ENCODE results near the gene TMEM134. TPM values are rescaled to one million over a fixed set of nuclear protein-coding genes. Genes with fewer than 3 reads are reported as not detected.
A peak's percentile ranks its signal among the peaks of the same experiment; 100 is the strongest.

The TMEM134 gene
- total RNA-seq, 1 experiment from 2014 or later: 99.7 TPM

DNA sequence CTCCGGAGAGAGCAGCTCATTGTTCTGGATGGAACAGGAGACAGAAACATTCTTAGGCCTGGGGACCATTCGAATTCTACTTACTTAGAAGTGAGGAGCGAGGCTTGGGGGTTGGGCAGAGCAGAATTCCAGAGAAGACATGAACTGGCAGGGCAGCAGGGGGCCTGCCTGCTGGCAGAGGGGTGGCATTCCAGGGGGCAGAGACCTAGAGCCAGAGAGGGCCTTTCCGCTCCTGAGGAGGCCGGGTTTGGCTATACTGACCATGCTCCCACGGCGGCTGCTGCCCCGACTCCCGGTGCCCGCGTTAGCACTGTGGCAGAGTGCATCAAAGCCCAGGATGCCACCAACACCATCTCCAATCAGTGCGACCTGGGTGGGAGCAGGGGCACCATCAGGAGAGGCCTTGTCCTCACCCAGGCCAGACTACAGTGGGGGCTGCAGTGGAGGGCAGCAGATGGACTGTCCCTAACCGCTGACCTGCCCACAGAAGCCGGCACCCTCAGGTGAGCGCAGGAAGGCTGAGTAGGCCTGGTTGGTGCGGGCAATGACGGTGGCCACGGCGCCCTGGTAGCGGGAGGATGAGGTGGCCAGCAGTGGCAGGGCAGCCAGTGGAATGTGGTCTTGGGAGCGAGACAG lies 28.7 kb upstream of the TMEM134 start:
- peaks cover 8% of the 10 kb centered on the region for H3K79me2 ChIP-seq (ENCODE audit: low read length)
- H3K27me3 ChIP-seq (ENCODE audit: low read length): no peaks in the 10 kb centered on the region
- H3K4me2 ChIP-seq (ENCODE audit: low read depth, low read length, poor library complexity, severe bottlenecking): no peak overlapping the region
- no peaks in the 10 kb centered on the region for H3K9me2 ChIP-seq (replicated peaks; ENCODE audit: insufficient read depth, low read length)
- H4K20me1 ChIP-seq (ENCODE audit: insufficient read depth, low read depth, low read length): peaks cover 9% of the 10 kb centered on the region; the same call in 1 of the 2 replicates
- no peak overlapping the region for H2AFZ ChIP-seq (ENCODE audit: low read length)
- H3K9ac ChIP-seq (ENCODE audit: low read length): no peak overlapping the region
- no peak overlapping the region for H3K4me3 ChIP-seq (ENCODE audit: low read length)
- no peaks in the 10 kb centered on the region for H3K9me3 ChIP-seq (ENCODE audit: low read length)
- no peaks in the 10 kb centered on the region for H3K4me1 ChIP-seq (ENCODE audit: low read length)
- peaks cover 27% of the 10 kb centered on the region for H3K36me3 ChIP-seq (ENCODE audit: insufficient read depth, low read length)
- DNase-seq: no peak
- H3K27ac ChIP-seq (ENCODE audit: low read length): no peak overlapping the region

DNA sequence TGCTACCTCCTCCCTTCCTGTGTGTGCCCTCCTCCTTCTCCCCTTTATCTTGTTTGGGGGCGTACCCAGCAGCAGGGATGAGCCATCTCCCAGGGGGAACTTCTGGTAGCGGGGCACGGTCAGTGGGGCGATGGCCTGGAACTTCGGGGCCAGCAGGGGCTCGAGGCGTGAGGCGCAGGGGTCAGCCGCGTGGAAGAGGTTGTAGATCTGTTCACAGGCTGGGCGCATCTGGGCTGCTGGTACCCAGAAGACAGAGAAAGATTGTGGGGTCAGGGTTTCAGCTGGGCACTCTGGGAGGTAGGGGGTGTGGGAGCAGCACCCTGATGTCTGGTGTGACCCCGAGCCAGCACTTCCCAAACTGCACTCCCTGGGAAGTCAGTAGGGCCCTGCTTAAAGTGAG lies 27.1 kb upstream of the TMEM134 start:
- no peak for DNase-seq
- Histone ChIP-seq H4K20me1 (ENCODE audit: insufficient read depth, low read depth, low read length) (peaks cover 9% of the 10 kb centered on the region; the same call in 1 of the 2 replicates), H3K9me3 (ENCODE audit: low read length) (no peaks in the 10 kb centered on the region), H3K27ac (ENCODE audit: low read length) (no peak overlapping the region), H3K27me3 (ENCODE audit: low read length) (no peaks in the 10 kb centered on the region), H3K36me3 (ENCODE audit: insufficient read depth, low read length) (peaks cover 23% of the 10 kb centered on the region), H3K9ac (ENCODE audit: low read length) (no peak overlapping the region), H3K4me3 (ENCODE audit: low read length) (no peak overlapping the region), H3K4me1 (ENCODE audit: low read length) (no peaks in the 10 kb centered on the region), H3K79me2 (ENCODE audit: low read length) (peaks cover 2% of the 10 kb centered on the region; the same call in 1 of the 2 replicates), H3K9me2 (replicated peaks; ENCODE audit: insufficient read depth, low read length) (no peaks in the 10 kb centered on the region), H3K4me2 (ENCODE audit: low read depth, low read length, poor library complexity, severe bottlenecking) (no peak overlapping the region), H2AFZ (ENCODE audit: low read length) (no peak overlapping the region)

DNA sequence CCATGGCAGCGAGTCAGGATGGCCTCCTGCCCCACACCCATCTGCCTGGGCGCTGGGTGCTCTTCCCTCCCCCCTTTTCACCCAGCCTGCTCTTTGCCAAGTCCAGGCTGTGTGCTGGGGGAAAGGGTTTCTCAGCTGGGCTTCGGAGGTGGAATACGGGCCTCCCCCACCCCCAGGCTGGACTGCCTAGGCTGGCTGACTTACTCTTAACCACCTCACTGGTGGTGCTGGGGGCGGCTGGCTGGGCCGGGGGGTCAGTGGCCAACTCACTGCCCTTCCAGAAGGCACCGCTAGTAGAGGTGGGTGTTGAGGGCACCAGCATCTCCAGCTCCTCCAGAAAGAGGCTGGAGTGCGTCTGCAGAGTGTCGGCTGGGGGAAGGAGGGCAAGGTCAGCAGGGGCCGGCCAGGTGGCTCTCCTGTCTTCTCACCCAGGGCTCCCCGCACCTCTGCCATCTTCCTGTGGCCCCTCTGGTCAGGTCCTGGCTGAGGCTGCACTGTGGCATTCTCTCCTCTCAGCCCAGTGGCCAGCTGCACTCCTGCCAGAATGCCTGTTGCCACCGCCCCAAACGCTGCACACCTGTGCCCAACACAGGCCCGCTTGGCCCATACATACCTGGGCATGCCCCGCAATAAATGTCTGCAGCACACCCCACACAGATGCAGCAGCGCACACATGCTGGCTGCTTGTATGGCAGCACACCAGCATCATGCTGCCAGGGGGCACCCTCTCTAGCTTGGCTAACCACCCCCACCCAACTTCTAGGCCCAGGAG lies 26.4 kb upstream of the TMEM134 start:
- Histone ChIP-seq H3K79me2 (ENCODE audit: low read length) (no peaks in the 10 kb centered on the region), H3K4me3 (ENCODE audit: low read length) (no peak overlapping the region), H3K4me1 (ENCODE audit: low read length) (peaks cover 7% of the 10 kb centered on the region), H4K20me1 (ENCODE audit: insufficient read depth, low read depth, low read length) (0 out of 2 replicates have a peak, but pooled peaks cover 2% of the 10 kb centered on the region), H2AFZ (ENCODE audit: low read length) (no peak overlapping the region), H3K4me2 (ENCODE audit: low read depth, low read length, poor library complexity, severe bottlenecking) (no peak overlapping the region), H3K9ac (ENCODE audit: low read length) (no peak overlapping the region), H3K9me3 (ENCODE audit: low read length) (no peaks in the 10 kb centered on the region), H3K27me3 (ENCODE audit: low read length) (no peaks in the 10 kb centered on the region), H3K27ac (ENCODE audit: low read length) (no peak overlapping the region), H3K36me3 (ENCODE audit: insufficient read depth, low read length) (peaks cover 16% of the 10 kb centered on the region; the same call in 1 of the 2 replicates), H3K9me2 (replicated peaks; ENCODE audit: insufficient read depth, low read length) (no peaks in the 10 kb centered on the region)
- no peak for DNase-seq

DNA sequence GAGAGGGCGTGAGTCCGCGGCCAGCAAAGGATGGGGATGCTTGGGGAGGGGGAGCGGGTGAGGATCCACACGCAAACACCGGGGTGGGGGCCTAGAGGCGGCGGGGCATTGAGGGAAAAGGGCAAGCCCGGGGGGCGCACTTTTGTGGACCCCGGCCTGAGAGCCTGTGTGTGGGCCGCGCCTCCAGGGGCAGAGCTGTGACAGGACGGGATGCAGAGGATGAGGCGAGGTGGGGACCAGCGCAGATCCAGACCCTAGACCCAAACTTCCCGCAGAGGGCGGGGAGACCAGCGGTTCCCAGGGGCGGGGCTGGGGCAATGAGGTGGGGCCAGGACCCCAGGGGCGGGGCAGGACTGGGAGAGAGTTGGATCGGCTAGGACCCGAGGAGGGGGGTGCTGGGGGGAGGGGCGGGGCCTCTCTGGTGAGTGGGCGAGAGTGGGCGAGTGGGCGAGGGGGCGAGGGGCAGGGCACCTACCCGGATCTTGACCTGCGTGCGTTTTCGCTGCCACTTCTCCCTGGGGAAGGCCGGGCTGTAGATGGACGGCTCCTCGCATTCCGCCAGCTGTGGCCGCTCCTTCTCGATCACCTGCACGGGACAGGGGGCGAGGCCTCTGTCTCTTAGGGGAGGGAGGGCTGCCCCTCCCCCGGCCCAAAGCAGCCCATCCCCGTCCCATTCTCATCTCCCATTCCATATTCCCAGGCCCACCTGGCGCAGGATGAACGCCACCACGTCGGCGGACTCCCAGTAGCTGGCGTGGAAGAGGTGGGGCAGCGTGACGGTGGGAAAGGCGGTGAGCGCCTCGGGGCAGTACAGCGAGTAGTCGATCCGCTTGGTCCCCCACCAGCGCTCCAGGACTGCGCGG lies 25.6 kb upstream of the TMEM134 start:
- H3K4me1 ChIP-seq (ENCODE audit: low read length): peaks cover 7% of the 10 kb centered on the region
- no peak overlapping the region for H3K9ac ChIP-seq (ENCODE audit: low read length)

DNA sequence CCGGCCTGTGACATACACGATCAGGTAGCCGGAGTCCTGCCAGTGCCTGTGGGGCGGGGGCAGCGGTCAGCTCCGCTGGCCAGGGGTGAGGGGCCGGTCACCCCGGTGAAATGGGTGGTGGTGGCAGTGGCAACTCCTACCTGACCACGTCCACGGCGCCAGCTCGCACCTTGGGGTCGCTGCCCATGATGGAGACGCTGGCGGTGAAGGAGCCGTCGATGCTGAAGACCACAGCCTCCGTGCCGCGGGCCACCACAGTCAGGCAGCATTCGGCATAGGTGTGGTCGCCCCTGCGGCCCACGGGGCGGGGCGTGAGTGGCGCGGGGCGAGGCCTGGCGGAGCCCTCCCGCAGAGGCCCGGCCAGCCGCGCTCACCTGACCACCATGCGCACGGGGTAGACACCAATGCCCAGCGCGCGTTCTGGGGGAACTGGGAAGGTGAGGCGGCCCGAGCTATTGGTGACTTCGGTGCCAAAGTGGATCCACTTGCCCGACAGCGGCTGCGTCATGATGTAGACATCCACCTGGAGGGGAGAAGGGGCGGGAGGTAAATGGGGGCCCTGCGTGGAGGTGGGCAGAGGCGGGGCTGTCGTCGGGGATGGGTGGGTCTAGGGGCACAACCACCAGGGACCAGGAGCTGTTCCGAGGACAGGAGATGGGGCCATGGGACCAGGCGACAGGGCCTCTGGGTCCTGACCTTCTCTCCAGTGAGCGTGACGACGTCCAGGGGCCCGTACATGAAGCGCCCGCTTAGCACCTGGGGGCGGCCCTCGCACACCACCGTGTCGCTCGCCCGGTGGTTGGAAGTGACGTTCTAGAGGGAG lies 24.7 kb upstream of the TMEM134 start:
- no peak overlapping the region for H2AFZ ChIP-seq (ENCODE audit: low read length)
- H3K9me3 ChIP-seq (ENCODE audit: low read length): no peaks in the 10 kb centered on the region
- H3K4me1 ChIP-seq (ENCODE audit: low read length): peaks cover 11% of the 10 kb centered on the region
- H3K36me3 ChIP-seq (ENCODE audit: insufficient read depth, low read length): peaks cover 15% of the 10 kb centered on the region; the same call in 1 of the 2 replicates
- H3K27ac ChIP-seq (ENCODE audit: low read length): no peak overlapping the region
- no peaks in the 10 kb centered on the region for H4K20me1 ChIP-seq (ENCODE audit: insufficient read depth, low read depth, low read length)
- peak; percentile 32 for DNase-seq
- no peaks in the 10 kb centered on the region for H3K79me2 ChIP-seq (ENCODE audit: low read length)
- H3K4me2 ChIP-seq (ENCODE audit: low read depth, low read length, poor library complexity, severe bottlenecking): no peak overlapping the region
- no peaks in the 10 kb centered on the region for H3K27me3 ChIP-seq (ENCODE audit: low read length)
- H3K9me2 ChIP-seq (replicated peaks; ENCODE audit: insufficient read depth, low read length): no peaks in the 10 kb centered on the region
- no peak overlapping the region for H3K9ac ChIP-seq (ENCODE audit: low read length)
- no peak overlapping the region for H3K4me3 ChIP-seq (ENCODE audit: low read length)

More for the DNA sequence above, 25.6 kb upstream of the TMEM134 start:
- Histone ChIP-seq H3K4me3 (ENCODE audit: low read length) (no peak overlapping the region), H3K4me2 (ENCODE audit: low read depth, low read length, poor library complexity, severe bottlenecking) (no peak overlapping the region), H3K27me3 (ENCODE audit: low read length) (no peaks in the 10 kb centered on the region), H2AFZ (ENCODE audit: low read length) (no peak overlapping the region), H3K9me2 (replicated peaks; ENCODE audit: insufficient read depth, low read length) (no peaks in the 10 kb centered on the region), H3K36me3 (ENCODE audit: insufficient read depth, low read length) (peaks cover 15% of the 10 kb centered on the region; the same call in 1 of the 2 replicates), H4K20me1 (ENCODE audit: insufficient read depth, low read depth, low read length) (no peaks in the 10 kb centered on the region), H3K79me2 (ENCODE audit: low read length) (no peaks in the 10 kb centered on the region), H3K9me3 (ENCODE audit: low read length) (no peaks in the 10 kb centered on the region), H3K27ac (ENCODE audit: low read length) (no peak overlapping the region)
- DNase-seq: peak; percentile 42

DNA sequence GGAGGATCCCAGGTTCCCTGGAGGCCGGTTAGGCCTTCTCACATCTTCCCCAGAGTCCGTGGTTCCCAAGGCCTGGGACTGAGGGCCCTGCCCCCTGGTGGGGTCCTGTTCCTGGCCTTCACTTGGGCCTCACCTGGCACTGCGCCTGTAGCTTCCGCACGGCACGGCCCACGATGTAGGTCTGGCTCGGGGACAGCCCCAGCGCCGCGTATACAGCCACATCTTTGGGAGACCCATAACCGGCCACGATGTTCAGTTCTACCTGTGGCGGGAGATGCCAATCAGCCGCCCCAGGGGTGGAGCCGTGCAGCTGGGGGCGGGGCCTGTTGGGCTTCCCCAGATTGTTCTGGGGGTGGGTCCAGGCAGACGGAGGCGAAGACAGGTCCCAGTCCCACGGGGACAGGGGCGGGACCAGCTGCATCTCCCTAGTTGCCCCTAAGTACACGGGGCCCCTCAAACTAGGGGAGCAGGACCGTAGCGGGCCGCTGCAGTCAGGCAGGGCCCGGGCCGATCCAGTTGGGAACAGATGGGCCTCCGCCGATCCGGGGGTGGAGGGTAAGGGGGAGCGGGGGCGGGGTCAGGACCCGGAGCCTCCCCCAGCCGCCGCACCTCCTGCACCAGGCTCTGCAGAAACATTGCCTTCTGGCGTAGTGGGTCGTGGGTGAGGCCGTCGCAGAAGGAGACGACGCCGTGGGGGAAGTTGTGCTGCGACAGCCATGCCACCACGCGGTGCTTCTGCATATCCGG lies 23.9 kb upstream of the TMEM134 start:
- Histone ChIP-seq H3K4me3 (ENCODE audit: low read length) (no peak overlapping the region), H3K27me3 (ENCODE audit: low read length) (no peaks in the 10 kb centered on the region), H3K9me2 (replicated peaks; ENCODE audit: insufficient read depth, low read length) (no peaks in the 10 kb centered on the region), H3K27ac (ENCODE audit: low read length) (no peak overlapping the region), H4K20me1 (ENCODE audit: insufficient read depth, low read depth, low read length) (no peaks in the 10 kb centered on the region), H2AFZ (ENCODE audit: low read length) (no peak overlapping the region), H3K36me3 (ENCODE audit: insufficient read depth, low read length) (peaks cover 15% of the 10 kb centered on the region; the same call in 1 of the 2 replicates), H3K4me1 (ENCODE audit: low read length) (peaks cover 13% of the 10 kb centered on the region), H3K79me2 (ENCODE audit: low read length) (no peaks in the 10 kb centered on the region), H3K9me3 (ENCODE audit: low read length) (no peaks in the 10 kb centered on the region), H3K4me2 (ENCODE audit: low read depth, low read length, poor library complexity, severe bottlenecking) (no peak overlapping the region), H3K9ac (ENCODE audit: low read length) (no peak overlapping the region)
- peak; percentile 84 for DNase-seq

DNA sequence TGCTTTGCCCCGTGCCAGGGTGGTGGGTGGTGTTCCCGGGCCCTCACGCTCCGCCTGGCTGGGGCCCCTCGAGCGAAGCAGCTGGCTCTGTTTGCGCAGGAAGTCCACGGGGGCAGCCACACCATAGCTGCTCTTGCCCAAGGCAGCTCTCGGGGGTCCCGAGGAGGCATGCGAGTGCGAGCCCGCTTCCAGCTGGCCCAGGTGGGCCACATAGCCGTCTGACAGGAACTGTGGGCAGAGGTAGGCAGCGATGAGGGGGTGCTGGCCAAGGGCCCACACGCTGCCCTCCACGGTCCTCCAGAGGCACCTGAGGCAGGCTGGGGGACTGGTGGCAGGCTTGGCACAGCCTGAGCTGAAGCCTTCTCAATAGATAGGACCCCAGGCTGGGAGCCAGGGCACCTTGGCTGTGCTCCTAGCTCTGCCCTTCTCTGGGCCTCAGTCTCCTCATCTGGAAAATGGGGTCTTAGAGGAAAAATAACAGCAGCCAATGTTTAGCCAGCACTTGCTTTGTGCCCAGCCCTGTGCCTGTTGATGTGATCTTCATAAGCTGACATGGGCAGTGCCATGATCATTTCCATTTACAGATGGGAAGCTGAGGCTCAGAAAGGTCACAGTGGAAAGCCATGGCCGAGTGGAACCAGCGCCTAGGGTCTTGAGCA lies 23.1 kb upstream of the TMEM134 start:
- H3K36me3 ChIP-seq (ENCODE audit: insufficient read depth, low read length): peaks cover 15% of the 10 kb centered on the region; the same call in 1 of the 2 replicates
- no peaks in the 10 kb centered on the region for H4K20me1 ChIP-seq (ENCODE audit: insufficient read depth, low read depth, low read length)
- no peak overlapping the region for H3K4me2 ChIP-seq (ENCODE audit: low read depth, low read length, poor library complexity, severe bottlenecking)
- H3K27me3 ChIP-seq (ENCODE audit: low read length): no peaks in the 10 kb centered on the region
- peak; percentile 41 for DNase-seq
- H3K9me3 ChIP-seq (ENCODE audit: low read length): no peaks in the 10 kb centered on the region
- no peak overlapping the region for H2AFZ ChIP-seq (ENCODE audit: low read length)
- no peak overlapping the region for H3K27ac ChIP-seq (ENCODE audit: low read length)
- no peak overlapping the region for H3K4me3 ChIP-seq (ENCODE audit: low read length)
- H3K9me2 ChIP-seq (replicated peaks; ENCODE audit: insufficient read depth, low read length): no peaks in the 10 kb centered on the region
- no peak overlapping the region for H3K9ac ChIP-seq (ENCODE audit: low read length)
- peaks cover 13% of the 10 kb centered on the region for H3K4me1 ChIP-seq (ENCODE audit: low read length)
- H3K79me2 ChIP-seq (ENCODE audit: low read length): no peaks in the 10 kb centered on the region
